Choroid plexus epithelial cell (primary cell): ENCODE data around the gene PAK6.
A peak's percentile ranks its signal among the peaks of the same experiment; 100 is the strongest.

Experiments
- DNase-seq: peaks from one replicate; pipeline ENCODE4 v3.0.0-alpha.2; 2010; ENCODE audit warnings: low read depth
- H3K4me3 ChIP-seq: 2 replicates; pipeline ENCODE4 v1.5.1; 2011; ENCODE audit warnings: low read depth, mild to moderate bottlenecking, control low read depth, low read length, moderate library complexity
- TF ChIP-seq, protein P1 (sequence below): conservative IDR thresholded peaks from 2 replicates; pipeline ENCODE4 v1.5.1; 2011; ENCODE audit warnings: low read depth, mild to moderate bottlenecking, control low read depth, inconsistent platforms, low read length, moderate library complexity

PAK6 gene

DNA sequence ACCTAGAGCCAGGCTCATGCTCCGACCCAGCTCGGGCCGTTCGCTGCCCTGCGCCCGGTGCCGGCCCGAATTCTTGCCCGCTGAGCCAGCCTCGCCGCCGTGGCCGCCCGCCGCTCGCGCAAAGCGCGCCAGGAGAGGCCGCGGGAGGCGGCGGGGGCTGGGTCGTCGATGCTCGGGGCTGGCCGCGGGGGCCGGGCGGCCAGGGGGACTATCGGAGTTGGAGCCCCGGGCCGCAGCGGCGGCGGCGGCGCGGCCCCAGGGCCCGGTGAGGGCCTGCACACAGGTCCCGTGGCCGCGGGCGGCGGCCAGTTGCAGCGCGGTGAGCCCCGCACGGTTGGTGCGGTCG lies 42.9 kb downstream of the PAK6 start:
- H3K4me3 ChIP-seq, result no peak overlapping the region
- TF ChIP-seq, protein P1, sequence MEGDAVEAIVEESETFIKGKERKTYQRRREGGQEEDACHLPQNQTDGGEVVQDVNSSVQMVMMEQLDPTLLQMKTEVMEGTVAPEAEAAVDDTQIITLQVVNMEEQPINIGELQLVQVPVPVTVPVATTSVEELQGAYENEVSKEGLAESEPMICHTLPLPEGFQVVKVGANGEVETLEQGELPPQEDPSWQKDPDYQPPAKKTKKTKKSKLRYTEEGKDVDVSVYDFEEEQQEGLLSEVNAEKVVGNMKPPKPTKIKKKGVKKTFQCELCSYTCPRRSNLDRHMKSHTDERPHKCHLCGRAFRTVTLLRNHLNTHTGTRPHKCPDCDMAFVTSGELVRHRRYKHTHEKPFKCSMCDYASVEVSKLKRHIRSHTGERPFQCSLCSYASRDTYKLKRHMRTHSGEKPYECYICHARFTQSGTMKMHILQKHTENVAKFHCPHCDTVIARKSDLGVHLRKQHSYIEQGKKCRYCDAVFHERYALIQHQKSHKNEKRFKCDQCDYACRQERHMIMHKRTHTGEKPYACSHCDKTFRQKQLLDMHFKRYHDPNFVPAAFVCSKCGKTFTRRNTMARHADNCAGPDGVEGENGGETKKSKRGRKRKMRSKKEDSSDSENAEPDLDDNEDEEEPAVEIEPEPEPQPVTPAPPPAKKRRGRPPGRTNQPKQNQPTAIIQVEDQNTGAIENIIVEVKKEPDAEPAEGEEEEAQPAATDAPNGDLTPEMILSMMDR, result no peak
- DNase-seq, result no peak

- DNase-seq, result no peak
- H3K4me3 ChIP-seq, result peak overlapping the region; percentile 38
- TF ChIP-seq, protein P1, result peak; percentile 5
Observed at GRCh38 chr15:40282147-40282868, 43.4 kb downstream of the PAK6 start.

GRCh38 chr15:40282869-40283614 lies 44.2 kb downstream of the PAK6 start, which contains the start of gene ANKRD63:
ANKRD63 (minus strand) TSS chr15:40283064; CDS start chr15:40282586, 478 bp downstream.
- DNase-seq, result no peak
- TF ChIP-seq, protein P1, result no peak
- H3K4me3 ChIP-seq, result peak within 1 kb of the TSS; percentile 38

- H3K4me3 ChIP-seq, result no peak overlapping the region
- TF ChIP-seq, protein P1, result no peak
- DNase-seq, result no peak
Observed at GRCh38 chr15:40283615-40284300, 44.9 kb downstream of the PAK6 start.

- peak; percentile 50 for DNase-seq
- TF ChIP-seq, protein P1, result no peak
- H3K4me3 ChIP-seq, result no peak overlapping the region
Observed at GRCh38 chr15:40285151-40285550, 46.3 kb downstream of the PAK6 start.

DNA sequence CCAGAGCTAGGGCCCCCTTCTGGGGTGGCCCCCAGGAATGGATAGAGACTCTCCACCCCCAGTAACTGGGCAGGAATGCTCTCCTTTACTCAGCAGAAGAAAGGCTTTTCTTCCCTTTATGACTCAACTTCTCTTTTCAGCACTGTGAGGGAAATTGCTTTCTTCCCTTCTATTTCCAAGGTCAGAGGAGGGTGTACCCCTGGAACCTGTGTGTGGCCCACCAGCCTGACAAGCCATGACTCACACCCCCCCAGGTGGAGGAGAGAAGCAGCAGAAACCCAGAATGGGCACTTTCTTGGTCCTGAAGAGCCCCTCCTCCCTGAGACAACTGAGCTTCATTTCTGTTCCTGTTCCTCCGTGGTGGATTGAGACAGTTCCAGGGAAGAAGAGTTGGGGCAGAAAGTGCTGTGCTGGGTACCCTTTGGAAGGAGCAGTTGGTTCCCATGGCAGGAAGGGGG lies 46.7 kb downstream of the PAK6 start:
- DNase-seq, result no peak
- TF ChIP-seq, protein P1, result no peak

More for the DNA sequence above, 46.7 kb downstream of the PAK6 start:
- H3K4me3 ChIP-seq, result no peak overlapping the region
